GM10266 (cell line): ENCODE measurements around the gene HLA-F.
A peak's percentile ranks its signal among the peaks of the same experiment; 100 is the strongest.

Experiments
- DNase-seq: peaks from one replicate; pipeline ENCODE4 v3.0.0; 2012; ENCODE audit errors: extremely low spot score
- CTCF ChIP-seq: IDR thresholded peaks from 2 replicates; pipeline ENCODE4 v1.5.1; 2012; ENCODE audit warnings: mild to moderate bottlenecking, low read depth; ENCODE audit not compliant: control insufficient read depth, insufficient read depth; ENCODE audit errors: missing control alignments

HLA-F gene

GRCh38 chr6:29749308-29749662, 26.1 kb downstream of the HLA-F start:
- no peak for TF ChIP-seq CTCF
- DNase-seq = peak; percentile 24

- TF ChIP-seq CTCF = no peak
These were observed 26.4 kb downstream of the HLA-F start for GRCh38 chr6:29749668-29750067.

GRCh38 chr6:29750709-29751108, 27.5 kb downstream of the HLA-F start:
- TF ChIP-seq CTCF = no peak
- no peak for DNase-seq

More at GRCh38 chr6:29749668-29750067, 26.4 kb downstream of the HLA-F start:
- no peak for DNase-seq

GRCh38 chr6:29751480-29751879, 28.2 kb downstream of the HLA-F start:
- no peak for TF ChIP-seq CTCF
- no peak for DNase-seq

GRCh38 chr6:29752451-29753308, 29.4 kb downstream of the HLA-F start:
- peak; percentile 85 for DNase-seq
- TF ChIP-seq CTCF = peak; percentile 99

GRCh38 chr6:29753309-29753644, 30.0 kb downstream of the HLA-F start:
- TF ChIP-seq CTCF = no peak
- no peak for DNase-seq

GRCh38 chr6:29755295-29755871, 32.1 kb downstream of the HLA-F start:
- no peak for DNase-seq
- TF ChIP-seq CTCF = no peak
